NT2/D1 (cell line): Measurements from ENCODE around the gene PRF1.
"Not testable (repeated sequence)": the region's sequence is repeated elsewhere in the genome, so short reads cannot be mapped to it uniquely, and the experiment has no call there.

Experiments used
- DNase-seq: peaks from one replicate; pipeline ENCODE4 v3.0.0-alpha.2; 2011; ENCODE audit warnings: low read depth, low spot score
- H3K27me3 ChIP-seq: 2 replicates; pipeline ENCODE4 v1.6.0; 2011; ENCODE audit warnings: mild to moderate bottlenecking; ENCODE audit not compliant: insufficient read length, insufficient read depth
- H3K36me3 ChIP-seq: 2 replicates; pipeline ENCODE4 v1.6.1; 2011; ENCODE audit warnings: mild to moderate bottlenecking, low read length, mixed read lengths; ENCODE audit not compliant: insufficient read depth, insufficient read length
- H3K4me1 ChIP-seq: 2 replicates; pipeline ENCODE4 v1.5.1; 2011; ENCODE audit not compliant: insufficient read depth, insufficient read length
- H3K4me3 ChIP-seq: 2 replicates; pipeline ENCODE4 v1.5.1; 2011; ENCODE audit warnings: low read depth; ENCODE audit not compliant: insufficient read length
- H3K9ac ChIP-seq: 2 replicates; pipeline ENCODE4 v1.6.0; 2011; ENCODE audit warnings: low read depth; ENCODE audit not compliant: insufficient read length
- H3K9me3 ChIP-seq: 2 replicates; pipeline ENCODE4 v1.5.1; 2011; ENCODE audit warnings: mild to moderate bottlenecking, low read length; ENCODE audit not compliant: insufficient read depth
- SUZ12 ChIP-seq: IDR thresholded peaks from 2 replicates; pipeline ENCODE4 v1.6.1; 2011; ENCODE audit not compliant: insufficient read length, insufficient read depth; ENCODE audit errors: extremely low read depth
- YY1 ChIP-seq: IDR thresholded peaks from 2 replicates; pipeline ENCODE4 v1.6.1; 2011; ENCODE audit not compliant: insufficient read length, insufficient read depth
- ZNF274 ChIP-seq: IDR thresholded peaks from 2 replicates; pipeline ENCODE4 v1.6.1; 2011; ENCODE audit warnings: mild to moderate bottlenecking, low read depth, low read length

The PRF1 gene

DNA sequence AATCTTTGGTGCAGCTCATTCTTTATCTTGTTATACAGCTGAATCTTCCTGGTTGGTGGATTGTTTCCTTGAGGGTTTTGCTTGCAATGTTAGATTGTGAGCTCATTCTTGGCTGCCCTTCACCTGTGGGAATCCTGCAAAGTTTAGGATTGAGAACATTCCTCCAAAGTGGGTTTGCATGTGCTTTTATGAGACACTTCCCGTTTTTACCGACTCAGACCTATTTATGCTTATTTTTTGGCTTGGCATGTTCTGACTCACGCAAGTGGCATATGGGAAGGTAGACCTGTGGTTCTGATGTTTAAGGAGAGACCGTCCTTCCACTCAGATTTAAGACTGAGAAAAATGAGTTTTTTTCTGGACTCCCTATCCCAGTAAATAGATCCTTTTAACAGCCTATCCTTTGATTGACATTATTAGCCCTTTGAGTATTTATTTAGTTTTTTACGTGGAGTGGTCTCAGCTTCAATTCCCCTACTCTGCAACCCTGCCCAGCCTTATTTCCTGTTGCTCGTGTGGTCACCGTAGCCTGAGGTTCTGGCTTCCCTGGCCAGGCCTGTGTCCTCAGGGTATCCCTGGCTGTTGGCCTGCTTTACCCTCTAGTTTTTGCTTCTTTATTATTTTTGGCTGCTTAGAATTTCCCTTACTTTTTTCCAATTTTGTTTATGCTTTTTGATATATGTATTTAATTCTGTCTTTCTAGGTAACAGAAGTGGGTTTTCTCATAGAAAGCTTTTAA, 13.4 kb upstream of the PRF1 start:
- Histone ChIP-seq H3K4me3 (no peak overlapping the region), H3K27me3 (no peaks in the 10 kb centered on the region), H3K9me3 (peaks cover 13% of the 10 kb centered on the region), H3K36me3 (no peaks in the 10 kb centered on the region), H3K4me1 (no peaks in the 10 kb centered on the region), H3K9ac (no peak overlapping the region)
- no peak for DNase-seq
- TF ChIP-seq ZNF274 = no peak
- no peak for TF ChIP-seq SUZ12
- no peak for TF ChIP-seq YY1

DNA sequence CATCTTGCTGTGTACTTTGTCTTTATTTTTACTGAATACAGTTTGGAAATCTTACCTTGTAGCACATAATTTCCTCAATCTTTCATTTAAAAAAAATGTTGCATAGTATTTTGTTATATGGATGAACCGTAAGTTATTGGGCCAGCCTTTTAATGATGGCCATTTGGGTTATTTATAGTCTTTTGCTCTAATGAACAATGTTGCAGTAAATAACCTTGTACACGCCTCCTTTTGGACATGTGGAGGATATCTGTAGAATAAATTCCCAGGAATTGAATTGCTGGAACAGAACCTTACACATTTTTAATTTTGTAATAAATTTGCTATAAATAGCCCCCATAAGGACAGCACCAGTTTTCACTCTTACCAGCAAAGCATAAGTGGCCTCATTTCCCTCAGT, 12.7 kb upstream of the PRF1 start:
- Histone ChIP-seq H3K4me3 (no peak overlapping the region), H3K36me3 (no peaks in the 10 kb centered on the region), H3K4me1 (no peaks in the 10 kb centered on the region), H3K27me3 (no peaks in the 10 kb centered on the region), H3K9me3 (peaks cover 8% of the 10 kb centered on the region), H3K9ac (no peak overlapping the region)
- TF ChIP-seq SUZ12 = no peak
- TF ChIP-seq YY1 = no peak
- no peak for TF ChIP-seq ZNF274
- no peak for DNase-seq

DNA sequence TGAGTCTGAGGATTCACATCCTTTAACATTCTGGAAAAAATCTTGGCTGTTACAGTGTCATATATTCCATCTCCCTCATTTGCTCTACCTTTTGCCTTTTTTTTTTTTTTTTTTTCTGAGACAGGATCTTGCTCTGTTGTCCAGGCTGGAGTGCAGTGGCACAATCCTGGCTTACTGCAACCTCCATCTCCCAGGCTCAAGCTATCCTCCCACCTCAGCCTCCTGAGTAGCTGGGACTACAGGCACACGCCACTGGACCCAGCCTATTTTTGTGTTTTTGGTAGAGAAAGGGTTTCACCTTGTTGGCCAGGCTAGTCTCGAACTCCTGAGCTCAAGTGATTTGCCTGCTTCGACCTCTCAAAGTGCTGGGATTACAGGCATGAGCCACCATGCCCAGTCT, 11.8 kb upstream of the PRF1 start:
- H3K9me3 ChIP-seq = not testable (repeated sequence)

DNA sequence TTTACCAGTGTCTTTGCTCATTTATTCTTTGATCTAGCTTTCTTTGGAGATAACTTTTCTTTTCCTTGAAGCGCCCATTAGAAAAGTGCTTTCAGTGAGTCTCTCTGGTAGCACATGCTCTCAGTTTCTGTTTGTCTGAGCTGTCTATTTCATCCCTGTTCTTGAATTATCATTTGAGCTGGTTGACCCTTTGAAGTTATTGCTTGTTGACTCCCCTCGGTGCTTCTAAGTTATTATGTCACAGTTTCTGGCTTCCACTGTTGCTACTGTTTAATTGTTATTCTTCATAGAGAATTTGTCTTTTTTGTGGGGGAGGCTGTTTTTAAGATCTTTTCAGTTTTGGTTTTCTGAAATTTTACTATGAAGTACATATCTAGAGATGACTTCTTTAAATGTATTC, 11.4 kb upstream of the PRF1 start:
- Histone ChIP-seq H3K4me3 (no peak overlapping the region), H3K36me3 (no peaks in the 10 kb centered on the region), H3K4me1 (no peaks in the 10 kb centered on the region), H3K27me3 (no peaks in the 10 kb centered on the region), H3K9ac (no peak overlapping the region), H3K9me3 (no peaks in the 10 kb centered on the region; the same call in none of the 2 replicates)
- no peak for DNase-seq
- no peak for TF ChIP-seq YY1
- no peak for TF ChIP-seq SUZ12
- TF ChIP-seq ZNF274 = no peak

More for the DNA sequence above, 11.8 kb upstream of the PRF1 start:
- H3K36me3 ChIP-seq, H3K9ac ChIP-seq, H3K27me3 ChIP-seq, H3K4me1 ChIP-seq, DNase-seq, H3K4me3 ChIP-seq: not testable (repeated sequence)

DNA sequence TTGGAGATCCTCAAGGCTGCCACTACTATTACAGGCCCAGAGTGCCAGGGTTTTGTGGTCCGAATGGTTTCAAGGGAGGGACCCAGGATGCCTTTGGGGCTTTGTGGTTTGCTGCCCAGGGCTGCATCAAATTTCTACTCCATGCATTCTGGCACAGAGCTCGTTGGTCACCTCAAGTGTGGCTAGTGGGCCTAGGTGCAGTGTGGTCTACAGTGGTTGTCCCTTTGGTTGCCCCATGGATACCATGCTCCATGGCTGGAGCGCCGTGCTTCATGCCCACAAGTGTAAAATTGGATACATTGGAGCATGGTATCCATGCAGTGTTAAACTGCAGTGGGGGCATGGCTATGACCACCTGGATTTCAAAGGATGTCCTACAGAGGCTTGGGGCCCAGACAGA, 5.4 kb upstream of the PRF1 start:
- H3K4me3 ChIP-seq = no peak overlapping the region
- H3K27me3 ChIP-seq = no peaks in the 10 kb centered on the region
- no peak overlapping the region for H3K9ac ChIP-seq
- no peak for DNase-seq
- no peak for TF ChIP-seq YY1
- no peak for TF ChIP-seq ZNF274
- H3K36me3 ChIP-seq = no peaks in the 10 kb centered on the region
- H3K4me1 ChIP-seq = no peaks in the 10 kb centered on the region
- no peaks in the 10 kb centered on the region for H3K9me3 ChIP-seq

DNA sequence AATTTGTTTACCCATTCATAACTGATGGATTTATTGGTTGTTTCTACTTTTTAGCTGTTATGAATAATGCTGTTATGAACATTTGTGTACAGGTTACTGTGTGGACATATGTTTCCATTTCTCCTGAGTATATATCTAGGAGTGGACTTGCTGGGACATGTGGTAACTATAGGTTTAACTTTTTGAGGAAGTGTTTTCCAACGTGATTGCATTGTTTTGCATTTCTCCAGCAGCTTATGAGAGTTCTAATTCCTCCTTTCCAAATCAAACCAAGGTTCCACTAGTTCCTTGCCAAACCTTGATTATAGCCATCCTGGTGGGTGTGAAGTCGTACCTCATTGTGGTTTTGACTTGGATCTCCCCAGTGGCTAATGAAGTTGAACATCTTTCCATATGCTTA, 2.6 kb upstream of the PRF1 start:
- H3K4me3 ChIP-seq = no peak overlapping the region
- no peak overlapping the region for H3K9ac ChIP-seq
- no peaks in the 10 kb centered on the region for H3K4me1 ChIP-seq
- no peaks in the 10 kb centered on the region for H3K27me3 ChIP-seq
- H3K36me3 ChIP-seq = no peaks in the 10 kb centered on the region
- no peak for TF ChIP-seq YY1
- no peak for TF ChIP-seq SUZ12
- DNase-seq = no peak
- no peaks in the 10 kb centered on the region for H3K9me3 ChIP-seq

DNA sequence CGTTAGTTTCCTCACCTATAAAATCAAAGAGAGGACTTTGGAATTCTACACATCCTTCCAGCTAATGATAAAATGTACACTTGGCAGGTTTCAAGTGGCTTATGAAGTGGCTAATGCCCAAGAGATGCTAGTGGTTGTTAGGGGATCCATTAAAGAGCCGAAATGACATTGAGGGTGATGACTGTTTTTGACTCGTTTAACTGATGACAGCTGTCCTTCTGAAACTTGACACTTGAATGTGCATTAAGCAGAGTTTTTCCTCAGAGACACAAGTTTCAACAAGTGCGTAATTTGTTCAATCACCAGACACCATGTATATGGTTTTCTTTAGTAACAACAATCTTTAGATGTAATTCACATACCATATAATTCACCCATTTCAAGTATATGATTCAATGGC, 1.6 kb upstream of the PRF1 start:
- Histone ChIP-seq H3K9ac (no peak overlapping the region), H3K4me3 (no peak overlapping the region), H3K36me3 (no peaks in the 10 kb centered on the region), H3K27me3 (no peaks in the 10 kb centered on the region), H3K4me1 (no peaks in the 10 kb centered on the region), H3K9me3 (no peaks in the 10 kb centered on the region)
- no peak for DNase-seq
- TF ChIP-seq ZNF274 (no peak), YY1 (no peak), SUZ12 (no peak)

DNA sequence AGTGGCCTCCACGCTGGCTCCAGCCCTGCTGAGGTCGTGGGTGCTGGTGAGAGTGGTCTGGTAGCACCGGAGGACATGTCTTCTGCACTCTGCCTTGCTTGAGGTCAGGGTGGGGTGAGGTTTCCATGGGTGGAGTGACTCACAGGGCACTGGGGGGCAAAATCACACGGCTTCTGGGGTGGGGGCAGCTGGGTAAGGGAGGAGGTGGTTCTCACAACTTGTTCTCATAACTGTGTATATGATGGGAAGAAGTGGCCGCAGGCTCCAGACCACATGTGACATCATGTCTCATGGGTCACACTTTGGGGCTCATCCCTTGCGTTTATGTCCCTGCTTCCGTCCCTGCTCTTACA, 884 bp upstream of the PRF1 start:
- H3K4me1 ChIP-seq = no peaks in the 10 kb centered on the region
- TF ChIP-seq YY1 (no peak), SUZ12 (no peak), ZNF274 (no peak)
- H3K9me3 ChIP-seq = no peaks in the 10 kb centered on the region
- H3K4me3 ChIP-seq = no peak overlapping the region
- no peaks in the 10 kb centered on the region for H3K36me3 ChIP-seq
- no peaks in the 10 kb centered on the region for H3K27me3 ChIP-seq
- no peak overlapping the region for H3K9ac ChIP-seq
- DNase-seq = no peak
